ENCODE data around the gene WSB2. TPM values are rescaled to one million over a fixed set of nuclear protein-coding genes. Genes with fewer than 3 reads are reported as not detected.

WSB2 gene
- total and polyA plus RNA-seq, 2 of the 8 experiments (the other 6 are each of a cell fraction or from before 2014, with no cell fraction given), result 47.5 to 58.2 TPM

- Histone ChIP-seq H3K4ac (replicated peaks; ENCODE audit: insufficient read length, low read depth, low read length) (no peak overlapping the region), H4K5ac (ENCODE audit: insufficient read length, low read depth, low read length) (no peak overlapping the region), H3K79me2 (ENCODE audit: control insufficient read depth in 1 of 2, insufficient read depth in 2 of 2, low read length in 2 of 2) (peaks cover 0 to 54% of the 10 kb centered on the region in 2 experiments; a peak in 2 of 4 replicates), H4K8ac (ENCODE audit: extremely low read depth, insufficient read depth, low read length) (no peak overlapping the region), H2BK20ac (ENCODE audit: low read length) (no peak overlapping the region), H2BK15ac (ENCODE audit: low read length) (no peak overlapping the region), H4K20me1 (replicated peaks in 1 of 2; ENCODE audit: control insufficient read depth in 1 of 2, insufficient read depth in 2 of 2, low read length in 2 of 2) (peaks cover 4 to 5% of the 10 kb centered on the region in 2 experiments), H3K18ac (ENCODE audit: extremely low read depth, low read length) (no peak overlapping the region), H3K36me3 (ENCODE audit: control insufficient read depth in 2 of 4, insufficient read depth in 4 of 4, low read length in 3 of 4) (peaks cover 0 to 17% (median 9%) of the 10 kb centered on the region in 4 experiments; a peak in 4 of 8 replicates), H3K27ac (ENCODE audit: low read depth, low read length) (no peak overlapping the region), H2BK120ac (replicated peaks; ENCODE audit: low read depth, low read length) (no peak overlapping the region), H2BK12ac (ENCODE audit: low read depth, low read length) (0 out of 2 replicates have a peak overlapping the region, but pooled peaks have one; percentile 27), H2AK5ac (ENCODE audit: low read depth, low read length) (no peak overlapping the region), H3K23ac (ENCODE audit: insufficient read length) (no peak overlapping the region), H3K56ac (replicated peaks; ENCODE audit: insufficient read length, low read depth, low read length) (no peak overlapping the region), H3K9me3 (ENCODE audit: insufficient read depth in 2 of 2, low read depth in 1 of 2, low read length in 1 of 2) (no peaks in the 10 kb centered on the region), H2AFZ (ENCODE audit: low read length) (no peak overlapping the region), H3K4me1 (replicated peaks in 1 of 4; ENCODE audit: control insufficient read depth in 3 of 4, insufficient read depth in 4 of 4, low read length in 3 of 4) (peaks cover 0 to 2% (median 0%) of the 10 kb centered on the region in 4 experiments; a peak in 2 of 7 replicates), H3K9ac (replicated peaks in 1 of 4; ENCODE audit: extremely low read depth in 1 of 4, low read depth in 3 of 4, low read length in 3 of 4) (no peak overlapping the region), H3K79me1 (ENCODE audit: low read depth, low read length) (peaks cover 12% of the 10 kb centered on the region), H3K23me2 (ENCODE audit: low read depth, low read length) (peaks cover 7% of the 10 kb centered on the region; the same call in 1 of the 2 replicates), H3K4me2 (ENCODE audit: insufficient read depth in 1 of 2, low read depth in 2 of 2, low read length in 2 of 2) (no peak overlapping the region), H4K91ac (replicated peaks; ENCODE audit: insufficient read length, low read length) (no peak overlapping the region), H3K4me3 (ENCODE audit: extremely low read depth in 1 of 4, insufficient read depth in 2 of 4, low read depth in 3 of 4, low read length in 4 of 4) (no peak overlapping the region), H2BK5ac (ENCODE audit: low read depth, low read length) (no peak overlapping the region), H3K27me3 (replicated peaks in 1 of 4; ENCODE audit: control insufficient read depth in 3 of 4, extremely low read depth in 1 of 4, insufficient read depth in 3 of 4, low read length in 3 of 4) (no peaks in the 10 kb centered on the region), H3K14ac (ENCODE audit: insufficient read length) (no peak overlapping the region)
- no peak for FAIRE-seq
- CTCF ChIA-PET (ENCODE audit: partially characterized antibody), result interaction anchor here (0.6 to 5.8 kb wide), 15 partner anchors 9 to 1729 kb away, joined by 3 to 49 read pairs (median 4); no protein-coding TSS in a partner anchor
- DNase-seq (ENCODE audit: low read depth in 1 of 2, low spot score in 2 of 2), result no peak
- 89% methylated on average over 13 of the region's 13 CpGs; no CpG with 5 or more reads in 1 of the 2 experiments for WGBS, 2 experiments (ENCODE audit: extremely low coverage in 1 of 2, insufficient coverage in 1 of 2, insufficient read length in 1 of 2, insufficient replicate concordance in 2 of 2, low coverage in 1 of 2, low lambda C conversion rate in 2 of 2, missing lambda C conversion rate in 1 of 2)
- POLR2A ChIA-PET (ENCODE audit: partially characterized antibody), result interaction anchor here (0.6 to 6.5 kb wide), 7 partner anchors 11 to 56 kb away, joined by 3 to 30 read pairs (median 3); no protein-coding TSS in a partner anchor
- TF ChIP-seq EGR1 (IDR thresholded peaks at IDR 0.05; ENCODE audit: borderline replicate concordance, low read depth, low read length) (no peak), ATF2 (IDR thresholded peaks at IDR 0.05; ENCODE audit: low read length) (no peak), E2F6 (IDR thresholded peaks at IDR 0.05) (no peak), CHD1 (IDR thresholded peaks at IDR 0.05; ENCODE audit: low read depth, low read length) (no peak), SRF (IDR thresholded peaks at IDR 0.05; ENCODE audit: low read depth, low read length) (no peak), SP4 (IDR thresholded peaks at IDR 0.05; ENCODE audit: low read length) (no peak), EZH2 (IDR thresholded peaks at IDR 0.05; ENCODE audit: low read depth, low read length, severe bottlenecking) (no peak), SIX5 (IDR thresholded peaks at IDR 0.05; ENCODE audit: low read depth, low read length) (no peak), CEBPB (IDR thresholded peaks at IDR 0.05; ENCODE audit: low read depth, low read length) (no peak), CREB1 (IDR thresholded peaks at IDR 0.05) (no peak)
These were observed 4.9 kb downstream of the WSB2 start for GRCh38 chr12:118055865-118056773.
